Osteoblast (primary cell): Measurements from ENCODE around the gene ACCSL. TPM values are rescaled to one million over a fixed set of nuclear protein-coding genes. Genes with fewer than 3 reads are reported as not detected.

Experiments used
- DNase-seq: peaks from one replicate; pipeline ENCODE4 v3.0.0; 2011; ENCODE audit warnings: low spot score, mixed read lengths; ENCODE audit not compliant: insufficient read length; ENCODE audit errors: missing footprints
- H2AFZ ChIP-seq: 2 replicates; pipeline ENCODE4 v1.6.0; 2011; ENCODE audit warnings: mild to moderate bottlenecking, low read length
- H3K27ac ChIP-seq: 2 replicates; pipeline ENCODE4 v1.5.1; 2011; ENCODE audit warnings: mild to moderate bottlenecking, low read depth, low read length, moderate library complexity
- H3K27me3 ChIP-seq: 2 replicates; pipeline ENCODE4 v1.6.0; 2012; ENCODE audit warnings: mild to moderate bottlenecking, control low read depth, inconsistent platforms, low read length, moderate library complexity; ENCODE audit not compliant: insufficient read depth
- H3K36me3 ChIP-seq: 2 replicates; pipeline ENCODE4 v1.5.1; 2011; ENCODE audit warnings: mild to moderate bottlenecking, low read length, control low read depth, moderate library complexity; ENCODE audit not compliant: insufficient read depth
- H3K4me1 ChIP-seq: 2 replicates; pipeline ENCODE4 v1.5.1; 2011; ENCODE audit warnings: mild to moderate bottlenecking, low read length, control low read depth, moderate library complexity; ENCODE audit not compliant: insufficient read depth
- H3K4me2 ChIP-seq: 2 replicates; pipeline ENCODE4 v1.6.0; 2011; ENCODE audit warnings: mild to moderate bottlenecking, low read length; ENCODE audit not compliant: insufficient read depth
- H3K4me3 ChIP-seq: fragments of 200-600 bp; sonication (generic); 3 replicates; pipeline ENCODE4 v1.5.1; 2012; ENCODE audit warnings: mild to moderate bottlenecking, low read length, inconsistent platforms; ENCODE audit not compliant: insufficient read depth
- H3K79me2 ChIP-seq: 2 replicates; pipeline ENCODE4 v1.6.0; 2012; ENCODE audit warnings: mild to moderate bottlenecking, low read length, control low read depth, inconsistent platforms; ENCODE audit not compliant: insufficient read depth
- H3K9me3 ChIP-seq: 2 replicates; pipeline ENCODE4 v1.5.1; 2011; ENCODE audit warnings: low read depth, low read length, control low read depth
- H4K20me1 ChIP-seq: 2 replicates; pipeline ENCODE4 v1.6.0; 2012; ENCODE audit warnings: mild to moderate bottlenecking, low read length, control low read depth; ENCODE audit not compliant: insufficient read depth
- total RNA-seq: library from RNA; depleted of rRNA; stranded (reverse); fragments of >200 nt; gene quantifications from 2 replicates; pipeline ENCODE4 v1.2.3, GENCODE V29; 2012
- TF ChIP-seq, protein P1 (sequence below): IDR thresholded peaks from 2 replicates; pipeline ENCODE4 v1.5.1; 2011; ENCODE audit warnings: mild to moderate bottlenecking, low read depth, low read length, moderate library complexity; ENCODE audit errors: extremely low read depth

The ACCSL gene
- total RNA-seq, 1 donor, result not detected

DNA sequence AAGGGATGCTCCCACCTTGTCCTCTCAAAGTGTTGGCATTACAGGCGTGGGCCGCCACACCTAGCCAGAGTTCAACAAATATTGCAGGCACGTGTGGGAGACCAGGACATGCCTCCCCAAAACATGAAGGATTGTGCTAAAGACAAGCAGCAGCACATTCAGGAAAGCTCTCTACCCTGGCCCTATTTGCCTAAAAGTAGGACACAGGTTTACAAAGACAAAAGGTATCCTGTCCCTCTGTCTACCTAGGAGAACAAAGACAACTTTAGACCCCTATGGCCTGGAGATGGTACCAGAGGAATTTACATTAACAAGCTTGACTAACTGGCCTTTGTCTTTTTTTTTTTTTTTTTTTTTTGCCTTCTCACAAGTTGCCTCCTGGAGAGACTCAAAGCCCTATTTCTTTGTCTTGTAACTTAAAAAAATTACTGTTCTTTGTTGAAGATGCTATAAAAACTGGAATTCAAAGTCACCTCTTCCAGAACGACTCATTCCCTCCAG lies 17.4 kb downstream of the ACCSL start:
- Histone ChIP-seq H3K4me1 (peaks cover 10% of the 10 kb centered on the region), H3K79me2 (peaks cover 4% of the 10 kb centered on the region), H2AFZ (no peak overlapping the region), H3K9me3 (no peaks in the 10 kb centered on the region), H3K27ac (peak overlapping the region; percentile 87), H3K4me2 (peak overlapping the region; percentile 91), H3K4me3 (peak overlapping the region; percentile 92), H3K27me3 (no peaks in the 10 kb centered on the region), H3K36me3 (no peaks in the 10 kb centered on the region), H4K20me1 (no peaks in the 10 kb centered on the region)
- DNase-seq, result no peak
- TF ChIP-seq, protein P1, sequence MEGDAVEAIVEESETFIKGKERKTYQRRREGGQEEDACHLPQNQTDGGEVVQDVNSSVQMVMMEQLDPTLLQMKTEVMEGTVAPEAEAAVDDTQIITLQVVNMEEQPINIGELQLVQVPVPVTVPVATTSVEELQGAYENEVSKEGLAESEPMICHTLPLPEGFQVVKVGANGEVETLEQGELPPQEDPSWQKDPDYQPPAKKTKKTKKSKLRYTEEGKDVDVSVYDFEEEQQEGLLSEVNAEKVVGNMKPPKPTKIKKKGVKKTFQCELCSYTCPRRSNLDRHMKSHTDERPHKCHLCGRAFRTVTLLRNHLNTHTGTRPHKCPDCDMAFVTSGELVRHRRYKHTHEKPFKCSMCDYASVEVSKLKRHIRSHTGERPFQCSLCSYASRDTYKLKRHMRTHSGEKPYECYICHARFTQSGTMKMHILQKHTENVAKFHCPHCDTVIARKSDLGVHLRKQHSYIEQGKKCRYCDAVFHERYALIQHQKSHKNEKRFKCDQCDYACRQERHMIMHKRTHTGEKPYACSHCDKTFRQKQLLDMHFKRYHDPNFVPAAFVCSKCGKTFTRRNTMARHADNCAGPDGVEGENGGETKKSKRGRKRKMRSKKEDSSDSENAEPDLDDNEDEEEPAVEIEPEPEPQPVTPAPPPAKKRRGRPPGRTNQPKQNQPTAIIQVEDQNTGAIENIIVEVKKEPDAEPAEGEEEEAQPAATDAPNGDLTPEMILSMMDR, result no peak

DNA sequence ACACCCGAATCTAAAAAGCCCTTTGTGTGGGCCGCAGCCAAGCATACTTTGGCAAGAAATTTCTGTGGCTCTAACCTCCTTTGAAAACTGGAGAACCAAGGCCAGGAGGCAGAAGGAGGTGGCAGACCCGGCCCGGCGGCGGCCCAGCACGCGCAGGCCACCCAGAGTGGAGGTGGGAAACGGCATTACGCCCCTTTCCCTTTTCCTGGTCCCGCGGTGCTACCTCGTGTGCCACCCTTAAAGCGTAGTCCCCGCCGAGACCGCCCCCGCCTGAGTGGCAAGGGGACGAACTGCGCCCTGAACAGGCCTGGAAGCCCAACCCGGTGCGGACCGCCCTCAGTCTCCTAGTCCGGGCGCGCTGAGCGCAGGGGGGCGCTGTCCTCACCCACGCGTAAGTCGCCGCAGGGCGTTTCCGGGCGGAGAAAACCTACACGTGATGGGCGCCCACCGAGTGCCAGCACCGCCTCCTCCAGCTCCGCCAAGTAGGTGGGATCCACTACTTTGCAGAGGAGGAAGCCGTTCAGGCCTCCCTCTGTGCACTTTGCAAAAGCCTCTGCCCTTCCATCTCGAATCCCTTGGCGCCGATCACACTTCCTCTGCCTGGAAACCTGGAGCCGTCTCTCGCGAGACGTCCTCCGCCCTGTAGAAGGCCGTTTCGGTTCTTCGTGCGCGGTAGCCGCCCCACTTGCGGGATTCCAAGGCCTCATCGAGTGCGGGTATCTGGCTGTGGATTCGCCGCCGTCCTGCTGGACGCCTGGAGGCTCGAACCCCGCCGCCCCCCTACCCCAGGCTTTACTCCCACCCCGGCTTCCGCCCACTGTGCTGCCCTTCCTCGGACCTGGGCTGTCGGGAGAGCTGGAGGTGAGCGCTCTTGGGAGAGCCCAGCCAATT lies 18.3 kb downstream of the ACCSL start, which contains the start of gene ACCS:
TSS of gene ACCS (plus strand) at position 430 of the 891 bp plus-strand sequence. CDS start 1,358 bp downstream, outside the sequence.
- peak within 1 kb of the TSS; percentile 91 for H3K4me2 ChIP-seq
- peak; percentile 98 for DNase-seq
- peak within 1 kb of the TSS; percentile 92 for H3K4me3 ChIP-seq
- H3K79me2 ChIP-seq, result peaks cover 4% of the 10 kb centered on the region
- H3K27ac ChIP-seq, result peak within 1 kb of the TSS; percentile 87
- H2AFZ ChIP-seq, result peak within 1 kb of the TSS; percentile 97
- H4K20me1 ChIP-seq, result no peaks in the 10 kb centered on the region
- TF ChIP-seq, protein P1, result peak; percentile 77
- H3K9me3 ChIP-seq, result no peaks in the 10 kb centered on the region
- H3K4me1 ChIP-seq, result peaks cover 10% of the 10 kb centered on the region
- no peaks in the 10 kb centered on the region for H3K27me3 ChIP-seq
- H3K36me3 ChIP-seq, result no peaks in the 10 kb centered on the region

DNA sequence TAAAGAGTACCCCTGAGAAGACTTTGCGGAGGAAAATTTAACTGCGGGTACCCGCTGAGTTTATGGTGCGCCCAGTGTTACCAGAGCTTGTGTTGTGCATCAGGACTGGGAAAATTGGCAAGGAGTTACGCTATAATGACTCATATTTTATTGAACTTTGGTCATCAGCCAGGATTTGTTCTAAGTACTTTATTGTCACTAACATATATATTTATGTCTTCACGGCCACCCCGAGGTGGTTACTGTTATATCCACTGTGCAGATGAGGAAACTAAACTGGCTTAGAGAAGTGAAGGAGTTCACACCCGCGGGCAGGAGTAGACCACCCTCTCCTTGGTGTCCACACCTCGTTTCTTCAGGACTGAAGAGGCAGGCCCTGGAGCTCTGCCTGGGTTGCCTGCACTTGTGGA lies 19.0 kb downstream of the ACCSL start:
- Histone ChIP-seq H2AFZ (peak overlapping the region; percentile 97), H3K4me3 (peak overlapping the region; percentile 92), H3K9me3 (no peaks in the 10 kb centered on the region), H3K27ac (peak overlapping the region; percentile 87), H3K36me3 (no peaks in the 10 kb centered on the region), H3K4me1 (peaks cover 10% of the 10 kb centered on the region), H3K4me2 (peak overlapping the region; percentile 91), H3K79me2 (peaks cover 4% of the 10 kb centered on the region), H4K20me1 (no peaks in the 10 kb centered on the region), H3K27me3 (no peaks in the 10 kb centered on the region)
- TF ChIP-seq, protein P1, result no peak
- peak; percentile 83 for DNase-seq

DNA sequence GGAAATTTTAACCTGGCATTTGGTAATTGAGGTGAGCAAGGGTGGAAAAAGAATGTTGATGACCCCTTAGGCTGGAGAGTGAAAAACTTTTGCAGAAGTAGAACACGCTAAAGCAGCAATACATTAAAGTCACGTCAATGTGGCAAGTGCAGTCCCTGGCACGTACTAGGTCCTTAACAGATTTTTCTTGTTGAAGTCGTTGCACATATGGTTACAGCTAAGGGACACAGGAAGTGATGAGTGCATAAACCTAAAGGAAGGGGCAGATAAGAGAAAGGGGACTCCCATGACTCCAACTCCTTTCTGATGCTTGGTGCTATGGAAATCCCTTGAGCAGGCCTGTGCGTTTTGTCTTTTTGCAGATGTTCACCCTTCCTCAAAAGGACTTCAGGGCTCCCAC lies 19.5 kb downstream of the ACCSL start:
- no peaks in the 10 kb centered on the region for H3K9me3 ChIP-seq
- peaks cover 10% of the 10 kb centered on the region for H3K4me1 ChIP-seq
- no peaks in the 10 kb centered on the region for H4K20me1 ChIP-seq
- H3K27ac ChIP-seq, result peak overlapping the region; percentile 87
- H3K27me3 ChIP-seq, result no peaks in the 10 kb centered on the region
- TF ChIP-seq, protein P1, result no peak
- DNase-seq, result no peak
- no peak overlapping the region for H2AFZ ChIP-seq
- H3K79me2 ChIP-seq, result peaks cover 4% of the 10 kb centered on the region
- H3K36me3 ChIP-seq, result no peaks in the 10 kb centered on the region
- H3K4me3 ChIP-seq, result peak overlapping the region; percentile 92
- peak overlapping the region; percentile 91 for H3K4me2 ChIP-seq
